HK-2 (cell line): ENCODE data around the gene HDGFL2.

Experiments
- DNase-seq: peaks from one replicate; pipeline ENCODE4 v3.0.0-alpha.2; 2018; ENCODE audit not compliant: unreplicated experiment

Gene HDGFL2

DNA sequence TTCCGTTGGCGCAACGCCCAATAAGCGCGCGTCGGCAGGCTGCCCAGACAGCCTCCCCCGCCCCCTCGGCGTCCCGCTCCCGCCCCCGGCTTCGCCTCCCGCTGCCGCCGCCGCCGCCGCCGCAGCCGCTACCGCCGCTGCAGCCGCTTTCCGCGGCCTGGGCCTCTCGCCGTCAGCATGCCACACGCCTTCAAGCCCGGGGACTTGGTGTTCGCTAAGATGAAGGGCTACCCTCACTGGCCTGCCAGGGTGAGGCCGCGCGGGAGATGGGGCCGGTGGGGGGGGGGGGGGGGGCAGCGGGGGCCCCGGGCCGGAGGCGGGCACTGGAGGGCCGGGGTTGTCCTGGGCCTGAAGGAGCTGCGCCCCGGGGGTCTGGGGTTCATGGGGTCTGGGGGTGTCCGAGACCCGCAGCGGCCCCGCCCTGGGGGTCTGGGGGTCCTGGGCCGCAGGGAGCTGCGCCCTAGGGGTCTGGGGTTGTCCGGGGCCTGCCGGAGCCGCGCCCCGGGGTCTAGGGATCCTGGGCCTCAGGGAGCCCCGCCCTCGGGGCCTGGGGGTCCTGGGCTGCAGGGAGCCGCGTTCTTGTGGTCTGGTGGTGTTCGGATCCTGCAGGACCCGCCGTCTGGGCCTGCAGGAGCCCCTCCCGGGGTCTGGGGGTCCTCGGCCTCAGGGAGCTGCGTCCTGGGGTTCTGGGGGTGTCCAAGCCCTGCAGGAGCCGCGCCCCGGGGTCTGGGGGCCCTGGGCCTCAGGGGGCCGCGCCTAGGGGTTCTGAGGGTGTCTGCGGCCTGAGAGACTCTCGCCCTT is at the start of gene HDGFL2:
Gene HDGFL2, plus strand, starts transcription at position 124 of the 801 bp plus-strand sequence. Its CDS starts 54 bp downstream, at position 178.
- DNase-seq = no peak

DNA sequence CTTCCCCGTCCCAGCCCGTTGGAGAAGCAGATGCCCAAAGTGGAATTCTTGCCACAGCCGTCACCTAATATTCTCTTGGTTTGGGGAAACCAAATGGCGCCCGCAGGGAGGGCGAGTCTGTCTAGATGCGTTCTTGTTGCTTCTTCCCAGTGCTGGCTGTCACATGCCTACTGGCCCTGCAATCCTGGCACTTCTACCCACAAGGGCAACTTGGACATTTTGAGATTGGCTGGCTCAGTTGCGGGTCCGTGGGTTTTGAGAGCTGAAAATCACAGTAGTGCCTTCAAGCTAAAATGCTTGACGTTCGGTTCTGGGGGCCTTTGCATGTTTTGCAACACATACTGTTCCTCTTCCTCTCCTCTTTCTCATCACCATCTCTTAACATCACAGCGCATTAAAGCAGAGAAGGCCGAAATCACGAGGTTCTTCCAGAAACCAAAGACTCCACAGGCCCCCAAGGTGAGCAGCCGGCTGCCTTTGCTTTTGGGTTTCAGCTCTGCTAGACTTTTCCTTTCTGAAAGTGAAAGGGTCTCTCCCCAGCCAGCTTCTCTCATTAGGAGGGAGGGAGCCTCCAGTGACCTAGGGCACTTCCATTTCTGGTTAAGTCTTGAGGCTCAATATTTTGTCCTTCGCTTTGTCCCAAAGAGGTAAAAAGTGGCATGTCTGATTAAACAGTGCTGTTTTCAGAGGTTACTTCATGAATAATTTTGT is 48.5 kb upstream of the HDGFL2 start:
- no peak for DNase-seq

DNA sequence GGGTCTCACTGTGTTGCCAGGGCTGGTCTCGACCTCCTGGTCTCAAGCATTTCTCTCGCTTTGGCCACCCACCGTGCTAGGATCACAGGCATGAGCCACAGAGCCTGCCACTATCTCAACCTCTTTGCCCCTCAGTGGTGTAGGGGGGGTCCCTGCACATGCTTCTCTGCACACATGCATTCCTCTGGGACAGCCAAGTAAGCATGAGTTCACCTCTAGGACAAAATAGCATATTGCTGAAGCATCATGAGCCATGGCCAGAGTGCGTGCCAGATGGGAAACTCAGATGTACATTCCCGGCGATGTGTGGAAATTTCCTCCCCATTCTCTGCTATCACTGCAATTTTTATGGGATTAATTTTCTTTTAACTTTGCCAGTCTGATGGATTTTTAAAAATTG is 46.6 kb upstream of the HDGFL2 start:
- DNase-seq = no peak

DNA sequence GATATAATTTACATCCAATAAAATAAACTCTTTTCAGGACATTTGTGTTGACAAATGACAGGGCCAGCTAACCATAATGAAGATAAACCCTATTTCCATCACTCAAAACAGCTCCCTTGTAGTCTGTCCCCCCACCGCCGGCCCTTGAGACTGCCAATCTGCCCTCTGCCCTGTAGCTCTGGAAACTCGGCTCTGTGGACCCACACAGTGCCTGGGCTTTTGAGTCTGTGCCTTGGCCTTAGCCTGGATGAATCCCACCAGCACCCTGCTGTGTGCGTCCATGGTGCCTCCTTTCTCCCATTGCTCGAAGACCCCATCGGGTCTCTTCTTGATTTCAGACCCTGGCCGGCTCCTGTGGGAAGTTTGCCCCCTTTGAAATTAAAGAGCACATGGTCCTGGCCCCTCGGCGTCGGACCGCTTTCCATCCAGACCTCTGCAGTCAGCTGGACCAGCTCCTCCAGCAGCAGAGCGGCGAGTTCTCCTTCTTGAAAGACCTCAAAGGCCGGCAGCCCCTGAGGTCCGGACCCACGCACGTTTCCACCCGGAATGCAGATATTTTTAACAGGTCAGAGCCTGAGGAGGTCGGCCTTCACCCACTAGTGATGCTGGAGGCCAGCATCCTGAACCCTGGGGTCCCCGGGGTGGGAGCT is 43.6 kb upstream of the HDGFL2 start:
- DNase-seq = no peak

DNA sequence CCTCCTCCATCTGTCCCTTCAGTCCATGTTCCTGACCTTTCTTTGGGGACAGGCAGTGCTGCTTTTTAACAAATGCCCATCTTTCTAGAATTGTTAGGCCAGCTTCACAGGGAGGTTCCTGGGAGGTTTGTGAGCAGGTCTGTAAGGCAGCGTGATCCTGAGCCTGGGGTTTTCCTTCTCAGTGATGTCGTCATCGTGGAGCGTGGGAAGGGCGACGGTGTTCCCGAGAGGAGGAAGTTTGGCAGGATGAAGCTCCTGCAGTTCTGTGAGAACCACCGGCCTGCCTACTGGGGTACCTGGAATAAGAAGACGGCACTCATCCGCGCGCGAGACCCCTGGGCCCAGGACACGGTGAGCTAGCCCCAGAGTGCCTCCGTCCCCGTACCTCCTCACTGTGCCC is 42.8 kb upstream of the HDGFL2 start:
- DNase-seq = no peak

DNA sequence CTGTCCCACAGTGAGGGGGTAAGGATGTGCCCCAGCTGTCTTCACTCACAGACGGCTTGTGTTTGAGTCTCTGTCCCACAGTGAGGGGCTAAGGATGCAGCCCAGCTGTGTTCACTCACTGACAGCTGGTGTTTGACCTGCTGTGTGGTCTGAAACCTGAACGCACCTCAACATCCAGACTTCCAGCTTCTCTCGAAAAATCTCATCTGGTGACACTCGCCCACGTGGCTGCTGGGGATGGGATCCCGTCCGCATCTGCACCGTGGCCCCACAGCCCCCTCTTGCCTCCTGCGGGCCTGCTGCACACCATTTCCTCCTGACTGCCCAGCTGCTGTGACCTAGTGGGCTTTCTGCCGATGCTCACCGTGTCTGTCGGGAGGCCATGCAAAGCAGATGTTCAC is 42.3 kb upstream of the HDGFL2 start:
- DNase-seq = no peak

DNA sequence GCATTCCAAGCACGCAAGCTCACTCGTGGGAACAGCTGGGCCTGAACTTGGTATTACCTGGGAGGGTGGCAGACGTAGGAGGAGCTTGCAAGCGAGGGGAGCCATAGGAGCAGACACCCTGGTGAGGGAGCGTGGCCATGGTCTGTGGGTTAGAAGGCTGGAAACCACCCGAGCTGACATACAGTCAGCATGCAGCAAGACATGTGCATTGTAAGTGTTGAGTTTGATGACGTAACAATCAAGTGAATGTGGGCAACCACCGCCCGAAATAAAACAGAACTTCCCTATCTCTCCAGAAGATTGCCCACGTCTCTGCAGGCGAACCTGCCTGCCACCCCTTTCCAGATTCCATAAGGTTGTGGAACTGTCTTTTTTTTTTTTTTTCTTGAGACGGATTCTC is 41.3 kb upstream of the HDGFL2 start:
- no peak for DNase-seq

DNA sequence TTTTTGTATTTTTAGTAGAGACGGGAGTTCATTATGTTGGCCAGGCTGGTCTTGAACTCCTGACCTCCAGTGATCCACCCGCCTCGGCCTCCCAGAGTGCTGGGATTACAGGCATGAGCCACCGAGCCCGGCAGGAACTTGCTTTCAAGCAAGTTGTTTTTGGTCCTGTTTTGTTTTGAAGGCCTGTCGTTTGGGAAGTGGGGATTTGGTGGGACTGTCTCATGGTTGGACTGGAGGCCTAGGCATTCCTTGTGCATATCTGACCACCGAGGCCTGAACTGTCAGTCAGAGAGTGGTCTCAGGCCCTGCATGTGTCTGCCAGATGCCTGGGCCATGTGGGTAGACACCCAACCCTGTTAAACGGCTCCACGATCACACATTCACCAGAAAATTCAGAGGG is 40.8 kb upstream of the HDGFL2 start:
- no peak for DNase-seq

DNA sequence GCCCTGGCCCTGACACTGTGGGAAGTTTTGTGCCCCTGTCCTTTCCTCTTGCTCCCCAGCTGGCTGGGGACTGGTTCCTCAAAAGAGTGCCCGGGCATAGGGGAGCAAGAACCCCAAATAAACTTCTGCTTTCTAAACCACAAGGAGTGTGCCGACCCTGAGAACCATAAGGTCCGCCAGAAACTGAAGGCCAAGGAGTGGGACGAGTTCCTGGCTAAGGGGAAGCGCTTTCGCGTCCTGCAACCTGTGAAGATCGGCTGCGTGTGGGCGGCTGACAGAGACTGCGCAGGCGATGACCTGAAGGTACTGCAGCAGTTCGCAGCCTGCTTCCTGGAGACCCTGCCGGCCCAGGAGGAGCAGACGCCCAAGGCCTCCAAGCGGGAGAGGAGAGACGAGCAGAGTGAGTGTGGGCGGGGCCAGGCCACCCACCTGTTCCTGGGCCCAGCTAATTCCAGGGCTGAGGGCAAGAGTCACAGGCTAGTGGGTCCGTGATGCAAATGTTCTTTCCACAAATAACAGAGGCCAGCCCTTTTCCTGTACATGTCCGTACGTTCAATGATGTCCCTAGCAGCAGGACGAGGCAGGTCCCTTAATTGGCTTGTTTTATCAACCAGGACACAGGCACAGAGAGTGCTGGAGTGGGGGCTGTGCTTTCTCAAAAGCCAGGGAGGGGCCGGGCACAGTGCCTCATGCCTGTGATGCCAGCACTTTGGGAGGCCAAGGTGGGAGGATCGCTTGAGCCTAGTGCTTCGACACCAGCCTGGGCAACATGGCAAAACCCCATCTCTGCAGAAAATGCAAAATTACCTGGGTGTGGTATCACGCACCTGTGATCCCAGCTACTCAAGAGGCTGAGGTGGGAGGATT is 40.1 kb upstream of the HDGFL2 start:
- DNase-seq = no peak

DNA sequence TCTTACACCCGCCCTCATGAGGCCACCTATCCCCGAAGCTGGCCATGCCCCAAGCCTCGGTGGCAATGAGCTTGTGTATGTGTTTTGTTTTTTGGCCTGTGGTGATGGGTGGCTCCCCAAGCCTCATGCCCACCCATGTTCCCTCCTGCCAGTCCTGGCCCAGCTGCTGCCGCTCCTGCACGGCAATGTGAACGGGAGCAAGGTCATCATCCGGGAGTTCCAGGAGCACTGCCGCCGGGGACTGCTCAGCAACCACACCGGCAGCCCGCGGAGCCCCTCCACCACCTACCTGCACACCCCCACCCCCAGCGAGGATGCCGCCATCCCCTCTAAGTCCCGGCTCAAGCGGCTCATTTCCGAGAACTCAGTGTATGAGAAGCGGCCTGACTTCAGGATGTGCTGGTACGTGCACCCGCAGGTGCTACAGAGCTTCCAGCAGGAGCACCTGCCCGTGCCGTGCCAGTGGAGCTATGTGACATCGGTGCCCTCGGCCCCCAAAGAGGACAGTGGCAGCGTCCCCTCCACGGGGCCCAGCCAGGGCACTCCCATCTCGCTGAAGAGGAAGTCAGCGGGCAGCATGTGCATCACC is 39.1 kb upstream of the HDGFL2 start:
- DNase-seq = no peak

DNA sequence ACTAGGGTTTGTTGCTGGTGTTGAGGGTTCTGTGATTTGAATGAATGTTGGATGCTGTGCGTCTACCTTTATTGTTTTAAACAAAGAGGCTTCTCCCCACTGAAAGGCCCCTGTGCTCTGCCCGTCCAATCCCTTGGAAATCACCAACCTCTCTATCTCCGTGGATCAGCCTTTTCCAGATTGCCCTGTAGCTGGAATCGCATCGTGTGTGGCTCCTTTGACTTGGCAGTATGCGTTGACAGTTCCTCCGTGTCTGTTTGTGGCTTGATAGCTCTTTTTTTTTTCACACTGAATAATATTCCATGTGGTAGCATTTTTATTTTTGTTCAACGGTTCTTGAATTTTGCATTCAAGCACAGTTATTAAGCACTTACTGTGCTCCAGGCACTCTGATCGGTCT is 37.7 kb upstream of the HDGFL2 start:
- DNase-seq = no peak

DNA sequence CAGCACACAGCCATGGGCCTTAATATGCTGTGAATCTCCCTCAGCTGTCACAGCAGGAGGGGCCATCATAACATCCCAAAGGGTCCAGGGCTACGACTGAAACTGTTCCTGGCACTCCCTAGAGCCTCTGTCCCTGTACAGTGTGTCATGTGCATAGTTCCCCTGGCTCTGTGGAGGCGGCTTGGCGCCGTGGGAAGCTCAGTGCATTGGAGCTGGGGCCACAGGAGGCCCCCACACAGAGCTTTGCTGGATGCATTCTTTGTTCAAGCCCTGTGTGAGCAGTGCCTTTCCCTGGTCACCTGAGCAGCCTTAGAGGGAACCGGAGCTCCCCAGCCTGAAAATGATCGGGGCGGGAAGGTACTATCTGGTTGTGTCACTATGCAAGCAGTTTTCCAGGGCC is 35.9 kb upstream of the HDGFL2 start:
- DNase-seq = no peak

DNA sequence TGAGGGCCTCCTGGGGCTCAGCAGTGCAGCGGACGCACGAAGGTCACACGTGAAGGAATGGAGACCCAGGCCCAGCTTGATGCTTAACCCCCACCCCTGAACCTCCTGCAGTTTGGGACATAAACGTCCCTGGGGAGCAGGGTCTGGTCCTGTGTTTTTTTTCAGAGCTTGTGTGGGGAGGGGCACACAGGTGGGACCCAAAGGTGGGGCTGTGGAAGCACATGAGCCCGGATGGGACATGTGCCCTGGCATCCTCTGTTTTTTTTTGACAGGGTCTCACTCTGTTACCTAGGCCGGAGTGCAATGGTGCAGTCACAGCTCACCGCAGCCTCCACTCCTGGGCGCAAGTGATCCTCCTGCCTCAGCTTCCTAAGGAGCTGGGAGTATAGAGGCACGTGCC is 35.0 kb upstream of the HDGFL2 start:
- no peak for DNase-seq

DNA sequence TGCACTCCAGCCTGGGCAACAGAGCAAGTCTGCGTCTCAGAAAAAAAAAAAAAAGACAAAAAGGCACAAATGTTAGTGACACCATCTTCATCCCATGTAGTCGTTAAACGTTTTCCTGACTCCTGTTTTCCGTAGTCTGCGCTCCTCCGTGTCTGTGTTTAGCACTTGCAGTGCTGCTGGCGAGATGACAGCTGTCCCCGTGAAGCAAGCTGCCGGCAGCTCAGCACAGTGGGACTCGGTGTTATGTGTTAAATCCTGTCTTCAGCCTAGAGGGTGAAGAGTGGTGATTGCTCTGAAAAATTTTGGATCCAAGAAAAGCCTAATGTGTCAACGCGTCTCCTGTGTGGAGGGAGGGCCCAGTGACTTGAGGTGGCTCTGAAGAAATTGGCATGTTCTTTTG is 32.9 kb upstream of the HDGFL2 start:
- DNase-seq = no peak

DNA sequence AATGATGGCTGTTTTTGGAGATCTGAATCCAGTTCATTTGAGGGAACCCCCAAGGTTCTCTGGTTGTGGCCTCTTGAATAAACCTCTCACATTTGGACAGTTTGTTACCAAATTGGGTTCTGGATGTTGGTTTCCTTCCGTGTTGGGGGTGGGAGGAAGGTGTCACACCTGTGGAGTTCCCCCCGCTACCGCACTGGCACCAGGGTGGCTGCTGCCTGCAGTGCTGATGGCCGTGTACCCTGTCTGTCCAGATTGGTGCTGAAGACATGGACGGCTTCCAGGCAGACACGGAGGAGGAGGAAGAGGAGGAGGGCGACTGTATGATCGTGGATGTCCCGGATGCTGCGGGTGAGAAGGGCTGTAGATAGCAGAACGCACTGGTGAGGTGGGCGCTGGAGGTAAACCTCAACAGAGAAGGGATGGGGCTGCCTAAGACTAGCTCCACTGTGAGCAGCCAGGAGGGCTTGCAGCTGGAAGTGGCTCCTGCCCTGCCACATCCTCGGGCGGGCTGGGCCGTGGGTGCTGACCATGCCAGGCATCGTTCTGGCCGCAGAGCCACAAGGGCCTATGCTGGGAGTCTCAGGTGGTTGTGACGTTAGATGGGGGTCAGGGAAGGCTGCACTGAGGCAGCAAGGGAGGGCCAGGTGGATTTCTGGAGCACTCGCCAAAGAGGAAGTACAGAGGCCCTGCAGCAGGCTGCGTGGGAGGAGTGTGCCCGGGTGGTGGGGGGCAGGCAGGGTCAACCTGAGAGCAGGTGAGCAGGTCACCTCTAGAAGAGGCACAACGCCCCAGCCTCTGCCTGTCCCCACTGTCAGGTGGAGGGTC is 29.9 kb upstream of the HDGFL2 start:
- no peak for DNase-seq

DNA sequence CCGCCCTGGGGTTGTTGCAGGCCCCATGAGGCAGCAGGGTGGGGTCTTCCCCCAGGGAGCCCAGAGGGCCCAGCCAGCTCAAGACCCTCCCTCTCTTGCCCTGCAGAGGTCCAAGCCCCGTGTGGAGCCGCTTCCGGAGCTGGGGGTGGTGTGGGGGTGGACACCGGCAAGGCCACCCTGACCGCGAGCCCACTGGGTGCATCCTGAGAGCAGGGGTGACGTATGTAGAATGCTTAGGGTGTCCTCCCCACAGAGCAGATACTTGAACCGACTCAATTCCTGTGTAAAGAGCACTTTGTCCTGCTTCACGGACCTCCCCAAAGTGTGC is 29.3 kb upstream of the HDGFL2 start:
- DNase-seq = no peak

DNA sequence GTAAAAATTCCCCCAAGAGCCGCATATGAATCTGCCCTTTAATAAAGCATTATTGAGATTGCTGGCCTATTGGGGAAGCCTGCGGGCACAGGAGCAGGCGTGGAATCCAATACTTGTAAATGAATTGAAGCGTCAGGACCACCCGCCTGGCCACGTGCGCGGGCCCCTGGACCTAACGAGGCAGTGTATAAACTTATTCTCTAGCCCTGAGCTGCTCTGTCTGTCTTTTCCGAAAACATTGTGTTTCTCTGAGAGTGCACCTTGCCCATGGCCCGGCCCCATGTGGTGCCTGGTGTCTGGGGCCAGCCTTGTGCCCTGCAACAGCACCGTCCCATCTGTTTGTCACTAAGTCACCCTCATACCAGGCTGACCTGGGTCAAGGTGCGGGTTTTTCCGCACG is 28.9 kb upstream of the HDGFL2 start:
- no peak for DNase-seq

DNA sequence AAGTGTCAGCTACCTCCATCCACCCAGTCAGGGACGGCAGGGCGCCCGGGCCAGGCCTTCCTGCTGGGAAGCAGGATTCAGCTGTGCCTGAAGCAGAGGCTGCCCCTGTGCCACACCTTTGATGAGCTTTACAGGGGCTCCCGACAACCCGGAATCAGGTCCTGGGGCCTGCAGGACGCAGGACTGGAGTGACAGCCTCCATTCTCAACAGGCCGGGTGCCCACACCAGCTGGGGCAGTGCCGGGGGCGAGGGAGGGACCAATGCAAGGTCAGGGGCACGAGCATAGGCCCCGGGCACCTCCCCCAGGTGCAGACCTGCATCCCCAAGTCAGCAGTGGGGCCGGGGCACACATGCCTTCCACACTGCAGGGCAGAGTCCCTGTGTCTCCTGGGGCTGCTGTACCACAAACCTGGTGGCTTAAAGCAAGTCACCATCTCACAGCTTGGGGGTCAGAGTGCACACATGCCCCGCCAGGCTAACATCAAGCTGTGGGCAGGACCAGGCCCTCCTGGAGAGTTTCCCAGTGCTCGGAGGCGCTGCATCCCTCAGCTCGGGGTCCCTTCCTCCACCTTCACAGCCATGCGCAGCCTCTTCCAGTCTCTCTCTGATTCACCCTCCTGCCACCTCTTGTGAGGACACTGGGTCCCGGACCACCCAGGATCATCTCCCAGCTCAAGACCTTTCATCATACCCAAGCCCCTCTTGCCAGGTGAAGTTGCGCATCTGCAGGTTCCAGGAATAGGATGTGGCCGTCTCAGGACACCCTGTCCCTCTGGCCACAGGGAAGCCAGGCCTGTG is 27.9 kb upstream of the HDGFL2 start:
- no peak for DNase-seq

DNA sequence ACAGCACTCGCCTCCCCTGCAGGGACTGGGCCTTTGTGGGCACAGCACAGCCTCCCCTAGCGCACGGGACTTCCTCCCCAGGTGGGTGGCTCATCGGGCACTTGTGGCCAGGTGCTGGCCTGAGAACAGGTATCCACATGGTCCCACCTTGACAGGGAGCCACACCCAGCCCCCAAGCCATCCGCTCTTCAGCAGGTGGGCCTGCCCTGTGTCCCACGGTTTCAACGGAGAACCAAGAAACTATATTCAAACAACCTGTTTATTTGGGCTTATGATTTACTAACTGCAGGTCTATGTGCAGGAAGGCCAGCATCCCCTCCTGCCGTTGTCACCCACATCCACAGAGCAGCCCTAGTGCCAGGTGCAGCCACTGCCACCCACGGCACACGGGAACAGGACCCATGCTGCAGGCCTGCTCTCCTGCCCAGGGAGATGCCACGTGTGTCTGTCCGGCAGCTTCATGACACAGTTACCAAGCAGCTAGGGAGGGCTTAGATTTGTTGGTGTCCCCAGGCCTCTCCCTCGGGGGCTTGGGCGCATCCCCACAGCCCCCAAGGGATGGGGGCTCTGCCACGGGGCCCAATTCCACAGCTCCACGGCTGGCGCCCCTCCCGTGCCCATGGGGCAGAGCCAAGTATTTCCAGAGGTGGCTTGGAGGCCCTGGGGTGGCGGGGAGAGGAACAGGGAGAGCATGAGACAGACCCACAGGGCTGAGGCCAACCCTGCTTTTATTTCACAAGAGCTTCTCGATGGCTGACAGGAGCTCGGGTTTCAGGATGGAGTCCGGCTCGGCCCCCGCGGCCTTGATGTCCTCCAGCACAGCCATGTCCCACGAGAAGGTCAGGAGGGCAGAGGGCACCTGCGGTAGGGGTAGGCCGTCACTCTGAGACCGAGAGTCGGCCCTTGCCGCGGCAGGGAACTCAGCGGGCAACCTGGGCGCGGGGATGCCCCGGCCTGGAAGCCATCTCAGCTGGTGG is 27.0 kb upstream of the HDGFL2 start:
- DNase-seq = peak; percentile 19
